ENCODE measurements around the gene MDM2.
"Not testable (repeated sequence)": the region's sequence is repeated elsewhere in the genome, so short reads cannot be mapped to it uniquely, and the experiment has no call there.

Gene MDM2

DNA sequence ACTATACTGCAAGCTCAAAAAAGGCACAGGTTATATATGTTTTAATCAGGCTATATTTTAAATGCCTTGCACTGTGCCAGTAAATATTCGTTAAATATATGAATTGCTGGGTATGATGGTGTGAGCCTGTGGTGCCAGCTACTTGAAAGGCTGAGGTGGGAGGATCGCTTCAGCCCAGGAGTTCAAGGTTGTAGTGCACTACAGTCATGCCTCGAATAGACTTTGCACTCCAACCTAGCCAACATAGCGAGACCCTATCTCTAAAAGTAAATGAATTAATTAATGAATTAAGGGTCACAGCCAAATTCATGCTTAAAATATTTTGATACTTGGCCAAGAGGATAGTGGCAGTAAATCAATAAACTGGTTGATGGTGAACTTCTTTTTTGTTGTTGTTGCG lies 22.2 kb upstream of the MDM2 start:
- no peak for DNase-seq (ENCODE audit: low read depth in 3 of 3)

DNA sequence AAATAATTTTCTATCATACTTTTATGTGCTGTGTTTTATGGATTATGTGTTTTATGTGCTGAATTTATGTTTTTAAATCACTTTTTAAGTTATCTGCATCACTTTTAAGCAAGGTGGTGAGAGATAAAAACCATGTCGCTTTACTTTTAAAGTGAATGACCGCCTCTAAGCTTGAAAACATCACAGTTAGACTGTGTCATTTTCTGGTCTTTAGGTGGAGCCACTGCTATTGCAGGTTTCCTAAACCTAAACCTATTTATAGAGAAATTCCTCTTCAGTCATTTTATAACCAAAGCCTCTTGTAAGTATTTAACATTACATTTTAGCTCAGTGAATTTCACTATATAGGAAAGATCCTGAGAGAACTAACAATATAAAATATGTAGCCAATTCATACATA lies 21.0 kb upstream of the MDM2 start:
- DNase-seq (ENCODE audit: low read depth in 3 of 3): no peak

DNA sequence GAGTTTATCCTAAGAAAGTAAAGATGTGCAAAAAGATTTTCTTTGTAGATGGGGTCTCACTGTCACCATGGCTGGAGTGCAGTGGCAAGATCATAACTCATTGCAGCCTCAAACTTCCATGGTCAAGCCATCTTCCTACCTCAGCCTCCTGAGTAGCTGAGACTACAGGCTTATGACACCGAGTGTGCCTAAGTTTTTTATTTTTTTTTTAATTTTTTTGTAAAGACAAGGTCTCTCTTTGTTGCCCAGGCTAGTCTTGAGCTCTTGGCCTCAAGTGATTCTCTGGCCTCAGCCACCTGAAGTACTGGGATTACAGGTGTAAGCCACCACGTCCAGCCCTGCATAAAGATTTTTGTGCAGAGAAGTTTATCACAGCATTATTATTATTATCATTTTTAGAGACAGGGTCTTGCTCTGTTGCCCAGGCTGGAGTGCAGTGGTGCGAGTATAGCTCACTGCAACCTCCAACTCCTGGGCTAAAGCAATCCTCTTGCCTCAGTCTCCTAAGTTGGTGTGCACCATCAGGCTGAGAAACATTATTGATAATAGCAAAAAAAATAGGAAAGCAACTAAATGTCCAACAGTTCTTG lies 19.3 kb upstream of the MDM2 start:
- no peak for DNase-seq (ENCODE audit: low read depth in 3 of 3)

- DNase-seq (ENCODE audit: low read depth in 3 of 3): no peak
Measured at GRCh38 chr12:68789144-68789878, 18.7 kb upstream of the MDM2 start.

DNA sequence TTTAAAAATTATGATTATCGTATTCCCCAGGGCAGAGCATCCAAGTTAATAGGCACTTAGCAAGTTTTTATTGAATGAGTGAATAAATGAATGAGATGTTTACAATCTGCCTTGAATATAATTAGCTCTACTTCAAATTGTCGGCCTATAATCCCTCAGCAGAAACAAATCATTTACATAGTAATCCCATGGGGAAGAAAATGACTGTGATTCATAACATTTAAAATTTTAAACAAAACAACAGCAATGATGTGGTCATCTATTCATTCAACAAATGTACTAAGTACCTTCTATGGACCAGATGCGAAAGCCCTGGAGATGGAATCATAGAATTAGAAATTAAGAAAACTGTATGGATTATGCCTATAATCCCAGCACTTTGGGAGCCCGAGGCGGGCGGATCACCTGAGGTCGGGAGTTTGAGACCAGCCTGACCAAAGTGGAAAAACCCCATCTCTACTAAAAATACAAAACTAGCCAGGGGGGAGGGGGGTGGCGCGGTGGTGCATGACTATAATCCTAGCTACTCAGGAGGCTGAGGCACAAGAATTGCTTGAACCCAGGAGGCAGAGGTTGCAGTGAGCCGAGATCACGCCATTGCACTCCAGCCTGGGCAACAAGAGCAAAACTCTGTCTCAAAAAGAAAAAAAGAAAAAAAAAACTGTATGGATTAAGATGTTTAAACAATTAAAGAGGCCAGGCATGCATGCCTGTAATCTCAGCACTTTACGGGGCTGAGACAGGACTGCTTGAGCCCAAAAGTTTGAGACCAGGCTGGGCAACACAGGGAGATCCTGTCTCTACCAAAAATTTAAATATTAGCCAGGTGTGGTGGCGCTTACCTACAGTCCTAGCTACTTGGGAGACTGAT lies 17.7 kb upstream of the MDM2 start:
- no peak for DNase-seq (ENCODE audit: low read depth in 3 of 3)

DNA sequence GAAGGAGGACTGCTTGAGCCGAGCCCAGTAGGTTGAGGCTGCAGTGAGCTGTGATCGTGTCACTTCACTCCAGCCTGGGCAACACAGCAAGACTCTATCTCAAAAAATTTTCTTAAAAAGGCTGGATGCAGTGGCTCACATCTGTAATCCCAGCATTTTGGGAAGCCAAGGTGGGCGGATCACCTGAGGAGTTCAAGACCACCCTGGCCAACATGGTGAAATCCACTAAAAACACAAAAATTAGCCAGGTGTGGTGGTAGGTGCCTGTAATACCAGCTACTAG lies 17.1 kb upstream of the MDM2 start:
- no peak for DNase-seq (ENCODE audit: low read depth in 3 of 3)

DNA sequence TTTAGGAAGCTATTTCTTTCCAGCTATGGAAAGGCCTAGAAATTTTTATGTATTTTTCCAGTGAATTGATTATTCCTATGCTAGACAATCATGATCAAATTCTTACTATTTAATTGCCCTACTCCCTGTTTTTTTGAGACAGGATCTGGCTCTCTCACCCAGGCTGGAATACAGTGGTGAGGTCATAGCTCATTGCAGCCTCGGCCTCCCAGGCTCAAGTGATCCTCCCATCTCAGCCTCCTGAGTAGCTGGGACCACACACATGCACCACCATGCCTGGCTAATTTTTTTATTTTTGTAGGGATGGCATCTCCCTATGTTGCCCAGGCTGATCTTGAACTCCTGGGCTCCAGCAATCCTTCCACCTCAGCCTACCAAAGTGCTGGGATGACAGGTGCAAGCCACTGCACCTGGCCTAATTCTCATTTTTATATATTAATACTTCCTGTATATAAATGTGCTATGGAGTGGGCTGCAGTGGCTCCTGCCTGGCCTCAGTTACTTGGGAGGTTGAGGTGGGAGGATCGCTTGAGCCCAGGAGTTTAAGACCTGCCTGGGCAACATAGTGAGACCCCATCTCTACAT lies 16.0 kb upstream of the MDM2 start:
- DNase-seq (ENCODE audit: low read depth in 3 of 3): no peak

DNA sequence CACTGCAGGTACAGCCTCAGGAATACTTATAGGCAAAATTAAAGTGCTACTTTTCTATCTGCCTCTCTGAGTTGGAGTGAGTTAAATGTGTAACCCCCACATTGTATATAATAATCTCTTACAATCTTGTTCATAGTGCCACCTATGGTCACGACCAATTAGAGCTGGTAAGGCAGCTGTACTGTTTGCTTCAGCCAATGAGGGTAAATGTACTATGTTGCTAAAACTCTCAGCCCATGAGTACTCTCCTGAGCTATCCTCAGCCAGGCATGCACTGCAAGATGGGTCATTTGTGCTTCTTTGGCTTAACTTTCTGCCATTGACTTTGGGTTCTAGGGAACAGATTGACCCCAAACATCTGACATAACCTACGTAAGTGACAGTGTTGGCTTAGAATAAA lies 15.0 kb upstream of the MDM2 start:
- no peak for DNase-seq (ENCODE audit: low read depth in 3 of 3)

- DNase-seq (ENCODE audit: low read depth in 3 of 3): no peak
Measured at GRCh38 chr12:68793436-68793835, 14.5 kb upstream of the MDM2 start.

- DNase-seq (ENCODE audit: low read depth in 3 of 3): no peak
Measured at GRCh38 chr12:68793975-68794652, 13.9 kb upstream of the MDM2 start.

- no peak for DNase-seq (ENCODE audit: low read depth in 3 of 3)
Measured at GRCh38 chr12:68794653-68795251, 13.2 kb upstream of the MDM2 start.

DNA sequence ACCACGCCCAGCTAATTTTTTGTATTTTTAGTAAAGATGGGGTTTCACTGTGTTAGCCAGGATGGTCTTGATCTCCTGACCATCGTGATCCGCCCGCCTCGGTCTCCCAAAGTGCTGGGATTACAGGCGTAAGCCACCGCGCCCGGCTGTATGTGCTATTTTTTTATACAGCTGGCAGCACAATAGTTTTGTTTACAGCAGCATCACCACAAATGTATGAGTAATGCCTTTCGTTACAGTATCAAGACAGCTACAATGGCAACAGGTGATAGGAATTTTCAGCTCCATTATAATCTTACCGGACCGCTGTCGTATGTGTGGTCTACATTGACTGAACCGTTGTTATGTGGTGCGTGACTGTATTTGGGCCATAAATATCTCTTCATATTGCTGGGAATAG lies 11.6 kb upstream of the MDM2 start:
- DNase-seq (ENCODE audit: low read depth in 3 of 3): no peak

- no peak for DNase-seq (ENCODE audit: low read depth in 3 of 3)
Measured at GRCh38 chr12:68798882-68799234, 9.1 kb upstream of the MDM2 start.

DNA sequence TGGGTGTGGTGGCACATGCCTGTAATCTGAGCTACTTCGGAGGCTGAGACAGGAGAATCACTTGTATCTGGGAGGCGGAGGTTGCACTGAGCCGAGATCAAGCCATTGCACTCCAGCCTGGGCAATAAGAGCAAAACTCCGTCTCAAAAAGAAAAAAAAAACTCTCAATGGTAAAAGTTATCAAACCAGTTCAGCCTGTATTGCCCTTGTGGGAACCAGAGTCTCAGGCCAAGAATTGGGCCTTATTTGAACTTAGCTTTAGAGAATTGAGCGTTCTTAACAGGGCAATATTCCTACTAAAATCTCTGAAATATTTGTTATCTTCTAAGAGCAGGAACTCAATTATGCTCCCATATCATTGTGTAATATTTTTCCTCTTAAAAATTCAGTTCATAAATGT lies 7.7 kb upstream of the MDM2 start:
- no peak for DNase-seq (ENCODE audit: low read depth in 3 of 3)

GRCh38 chr12:68801124-68801523 lies 6.9 kb upstream of the MDM2 start:
- not testable (repeated sequence) for DNase-seq (ENCODE audit: low read depth in 3 of 3)

DNA sequence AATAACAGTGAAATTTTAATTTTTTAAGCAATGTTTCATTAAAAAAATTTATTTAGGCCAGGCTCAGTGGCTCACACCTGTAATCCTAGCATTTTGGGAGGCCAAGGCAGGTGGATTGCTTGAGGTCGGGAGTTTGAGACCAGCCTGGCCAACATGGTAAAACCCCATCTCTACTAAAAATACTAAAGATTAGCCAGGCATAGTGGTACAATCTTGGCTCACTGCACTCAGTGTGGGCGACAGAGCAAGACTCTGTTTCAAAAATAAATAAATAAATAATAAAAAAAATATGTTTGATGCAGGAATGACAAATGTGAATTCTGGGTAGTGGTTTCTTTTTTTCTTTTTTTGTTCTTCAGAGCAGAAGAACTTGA lies 5.6 kb upstream of the MDM2 start:
- DNase-seq (ENCODE audit: low read depth in 3 of 3): not testable (repeated sequence)

- not testable (repeated sequence) for DNase-seq (ENCODE audit: low read depth in 3 of 3)
Measured at GRCh38 chr12:68802911-68803651, 4.9 kb upstream of the MDM2 start.

DNA sequence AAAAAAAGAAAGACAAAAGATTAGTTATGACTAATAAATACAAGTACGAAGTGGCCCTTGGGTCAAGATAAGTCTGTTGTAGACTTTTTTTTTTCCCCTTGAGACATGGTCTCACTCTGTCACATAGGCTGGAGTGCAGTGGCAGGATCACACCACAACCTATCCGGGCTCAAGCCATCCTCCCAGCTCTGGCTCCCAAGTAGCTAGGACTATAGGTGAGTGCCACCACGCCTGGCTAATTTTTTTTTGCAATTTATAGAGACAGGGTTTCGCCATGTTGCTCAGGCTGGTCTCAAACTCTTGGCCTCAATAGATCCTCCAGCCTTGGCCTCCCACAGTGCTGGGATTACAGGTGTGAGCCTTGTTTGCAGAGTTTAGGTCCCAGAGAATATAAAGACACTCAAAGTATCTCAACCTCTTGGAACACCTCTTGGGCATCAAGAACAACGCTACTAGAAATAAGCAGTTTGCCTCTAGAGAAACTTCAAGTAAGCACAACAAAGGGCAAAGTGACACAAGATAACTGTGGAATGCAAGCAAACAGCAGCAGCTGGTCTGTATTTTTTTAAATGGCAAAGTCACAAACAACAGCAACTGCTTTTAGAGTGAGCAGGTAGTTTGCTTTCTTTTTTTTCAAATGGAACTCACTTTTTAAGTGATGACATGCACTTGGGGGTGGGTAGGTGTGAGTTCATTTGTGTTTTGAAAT lies 3.9 kb upstream of the MDM2 start:
- DNase-seq (ENCODE audit: low read depth in 3 of 3): no peak

- DNase-seq (ENCODE audit: low read depth in 3 of 3): no peak
Measured at GRCh38 chr12:68804657-68805591, 3.1 kb upstream of the MDM2 start.

Data from stimulated activated CD4-positive, alpha-beta T cell treated with anti-CD3 and anti-CD28 coated beads, TNF-alpha, amount 100 ng/mL, for 48 hours (primary cell).